HG02798 (cell line): Measurements from ENCODE around the gene VCL.

Experiments used
- ATAC-seq: cut with Tn5 transposase; IDR thresholded peaks from one replicate; pipeline ENCODE4 v1.9.1; 2021; ENCODE audit warnings: mild to moderate bottlenecking; ENCODE audit not compliant: unreplicated experiment, poor library complexity

VCL gene

DNA sequence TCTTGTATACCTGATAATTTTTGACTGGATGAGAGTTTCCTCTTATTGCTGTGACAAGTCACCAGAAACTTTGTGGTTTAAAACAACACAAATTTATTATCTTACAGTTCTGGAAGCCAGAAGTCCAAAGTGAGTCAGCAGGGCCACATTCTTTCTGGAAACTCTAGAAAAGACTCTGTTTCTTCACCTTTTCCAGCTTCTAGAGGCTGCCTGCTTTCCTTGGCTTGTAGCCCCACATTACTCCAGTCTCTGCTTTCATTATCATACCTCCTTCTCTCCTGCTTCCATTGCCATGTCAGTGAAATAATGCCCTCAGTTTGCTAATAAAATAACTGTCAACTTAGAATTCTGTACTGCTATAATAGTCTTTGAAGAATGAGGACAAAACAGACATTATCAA, 65.3 kb downstream of the VCL start:
- no peak for ATAC-seq

DNA sequence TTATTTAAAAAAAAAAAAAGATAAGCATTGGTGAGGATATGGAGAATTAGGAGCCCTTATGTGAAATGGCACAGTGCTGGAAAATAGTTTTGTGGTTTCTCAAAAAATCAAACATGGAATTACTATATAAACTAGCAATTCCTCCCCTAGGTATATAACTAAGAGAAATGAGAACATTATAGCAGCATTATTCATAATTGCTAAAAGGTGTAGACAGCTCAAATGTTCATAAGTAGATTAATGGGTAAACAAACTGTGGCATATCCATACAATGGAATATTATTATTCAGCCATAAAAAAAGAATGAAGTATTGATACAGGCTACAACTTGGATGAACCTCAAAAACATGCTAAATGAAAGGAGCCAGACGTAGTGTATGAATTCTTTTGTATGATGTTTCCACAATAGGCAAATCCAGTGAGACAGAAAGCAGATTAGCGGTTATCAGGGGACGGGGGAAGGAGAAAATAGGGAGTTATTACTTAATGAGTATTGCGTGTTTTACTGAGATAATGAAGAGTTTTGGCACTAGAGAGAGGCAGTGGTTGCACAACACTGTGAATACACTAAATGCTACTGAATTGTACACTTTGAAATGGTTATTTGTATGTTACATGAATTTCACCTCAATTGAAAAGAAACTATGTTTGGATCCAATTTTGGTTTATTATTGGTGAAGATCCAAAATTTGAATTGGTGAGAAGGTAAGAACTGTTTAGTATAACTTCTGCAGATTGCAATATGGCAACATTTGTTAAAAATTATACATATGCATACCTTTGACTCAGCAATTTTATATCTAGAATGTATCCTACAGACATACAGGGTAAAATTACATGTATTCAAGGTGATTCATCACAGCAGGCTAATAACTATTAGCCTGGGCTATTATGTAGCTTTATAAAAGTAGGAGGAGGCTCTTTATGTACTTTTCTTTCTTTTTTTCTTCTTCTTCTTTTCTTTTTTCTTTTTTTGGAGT, 69.7 kb downstream of the VCL start:
- no peak for ATAC-seq

GRCh38 chr10:74071157-74071556, 73.2 kb downstream of the VCL start:
- no peak for ATAC-seq

- no peak for ATAC-seq
Measured at GRCh38 chr10:74072503-74072902, 74.6 kb downstream of the VCL start.

GRCh38 chr10:74075906-74076305, 78.0 kb downstream of the VCL start:
- ATAC-seq: no peak

GRCh38 chr10:74076961-74077360, 79.0 kb downstream of the VCL start:
- ATAC-seq: no peak

GRCh38 chr10:74077416-74077815, 79.5 kb downstream of the VCL start:
- ATAC-seq: no peak

- ATAC-seq: no peak
Measured at GRCh38 chr10:74078037-74078436, 80.1 kb downstream of the VCL start.

GRCh38 chr10:74079028-74079935, 81.4 kb downstream of the VCL start:
- ATAC-seq: no peak

DNA sequence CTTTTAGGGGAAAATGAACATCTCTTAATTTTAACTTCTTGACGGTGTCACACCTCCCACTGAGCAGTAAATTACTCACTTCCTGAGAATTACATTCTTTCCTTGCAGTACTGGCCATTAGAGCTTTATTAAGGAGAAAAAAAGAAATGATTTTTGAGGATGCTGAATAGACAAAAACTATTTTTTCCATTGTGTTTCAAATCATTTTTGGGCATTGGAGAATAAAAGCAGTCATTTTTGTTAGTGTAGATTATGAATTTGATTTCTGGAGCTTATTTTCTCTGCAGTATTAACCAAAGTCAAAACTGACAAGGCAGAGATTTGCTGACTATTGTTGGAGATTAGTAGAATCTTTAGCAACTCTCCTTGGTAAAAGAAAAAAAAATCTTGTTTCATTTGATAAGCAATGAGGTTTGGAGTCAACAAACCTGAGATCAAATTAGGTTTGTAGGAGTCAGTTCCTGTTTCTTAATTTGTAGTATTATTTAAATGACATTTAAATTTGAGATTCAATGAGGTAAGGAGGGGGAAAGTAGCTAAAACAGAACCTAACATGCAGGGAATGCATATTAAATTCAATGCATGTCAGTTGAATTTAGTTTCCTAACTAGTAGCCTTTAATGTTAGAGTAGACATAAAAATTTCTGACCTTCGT, 82.1 kb downstream of the VCL start:
- ATAC-seq: no peak

DNA sequence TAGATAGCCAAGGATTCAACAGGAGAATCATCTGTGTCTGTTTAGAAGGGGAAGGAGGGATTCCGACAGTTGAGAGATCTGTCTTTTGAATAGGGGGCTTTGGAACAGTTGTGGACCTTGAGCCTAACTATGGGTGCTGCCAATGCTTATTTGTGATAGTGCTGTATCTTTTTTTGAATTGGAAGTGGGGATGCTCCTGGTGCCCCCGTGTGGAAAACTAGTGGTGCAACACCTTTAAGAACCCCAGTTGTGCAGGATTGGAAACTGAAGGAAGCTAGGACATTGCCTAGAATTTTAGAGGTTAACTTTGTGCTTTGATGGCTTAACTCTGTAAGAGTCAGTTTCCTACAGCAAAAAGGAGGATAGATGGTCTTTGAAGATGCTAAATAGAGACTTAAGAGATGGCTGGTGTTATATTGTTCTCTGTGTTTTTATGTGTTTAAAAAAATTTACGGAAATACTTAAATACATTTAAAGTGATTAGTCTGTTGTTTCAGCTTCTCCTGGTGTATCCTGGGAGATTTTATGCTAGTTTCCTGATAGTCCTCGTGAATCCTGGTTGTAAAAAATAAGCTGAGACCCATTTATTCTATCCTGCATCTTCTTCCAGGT, 83.4 kb downstream of the VCL start:
- no peak for ATAC-seq

GRCh38 chr10:74081941-74082718, 84.2 kb downstream of the VCL start:
- ATAC-seq: no peak

- ATAC-seq: no peak
Measured at GRCh38 chr10:74083304-74083703, 85.4 kb downstream of the VCL start.

DNA sequence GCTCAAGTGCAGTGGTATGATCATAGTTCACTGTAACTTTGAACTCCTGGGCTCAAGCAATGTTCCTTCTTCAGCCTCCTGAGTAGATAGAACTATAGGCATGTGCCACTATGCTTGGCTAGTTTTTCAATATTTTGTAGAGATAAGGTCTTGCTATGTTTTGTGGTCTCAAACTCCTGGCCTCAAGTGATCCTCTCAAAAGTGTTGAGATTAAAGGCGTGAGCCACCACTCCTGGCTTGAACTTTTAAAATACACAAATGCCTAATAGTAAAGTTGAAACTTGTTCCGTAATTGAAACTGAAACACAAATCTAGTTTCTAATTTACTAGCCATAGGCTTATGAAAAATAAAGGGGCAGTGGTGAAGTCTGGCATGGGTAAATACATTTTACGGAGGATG, 87.0 kb downstream of the VCL start:
- peak; percentile 70 for ATAC-seq

DNA sequence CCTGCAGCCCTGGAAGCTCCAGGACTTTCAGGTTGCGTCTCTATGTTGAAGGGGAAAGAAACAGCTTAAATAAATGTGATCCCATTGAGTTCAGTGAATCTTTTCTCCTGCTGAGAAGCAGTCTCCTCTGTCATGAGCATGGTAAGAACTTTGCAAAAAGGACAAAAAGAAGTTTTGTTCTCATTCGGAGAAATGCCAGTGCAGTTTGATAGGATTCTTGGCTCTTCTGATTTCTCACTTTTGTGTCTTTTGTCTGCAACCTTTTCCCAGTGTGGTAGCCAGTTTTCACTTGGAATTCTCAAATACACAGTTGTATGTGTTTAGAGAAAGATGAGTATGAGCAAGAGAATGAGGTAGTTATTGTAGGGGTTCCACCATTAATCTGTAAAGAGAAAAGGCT, 88.4 kb downstream of the VCL start:
- no peak for ATAC-seq

DNA sequence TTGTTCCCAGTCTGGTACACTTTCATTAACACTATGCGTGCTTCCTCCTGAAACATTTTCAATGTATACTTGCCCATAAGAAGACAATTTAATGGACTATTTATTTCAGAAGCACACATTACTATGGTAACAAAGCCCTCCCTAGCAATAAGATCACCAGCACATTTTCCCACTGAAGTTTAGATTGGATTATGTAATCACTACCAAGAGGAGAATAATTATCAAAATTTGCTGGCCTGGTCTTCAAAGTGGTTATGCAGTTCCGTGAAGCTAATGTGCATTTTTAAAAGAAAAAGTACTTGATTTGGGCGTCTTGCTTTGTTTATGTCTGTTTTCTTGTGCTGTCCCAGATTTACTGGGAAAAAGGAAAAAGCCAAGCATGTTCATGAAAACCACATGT, 90.8 kb downstream of the VCL start:
- no peak for ATAC-seq

- ATAC-seq: no peak
Measured at GRCh38 chr10:74092372-74092771, 94.5 kb downstream of the VCL start.

DNA sequence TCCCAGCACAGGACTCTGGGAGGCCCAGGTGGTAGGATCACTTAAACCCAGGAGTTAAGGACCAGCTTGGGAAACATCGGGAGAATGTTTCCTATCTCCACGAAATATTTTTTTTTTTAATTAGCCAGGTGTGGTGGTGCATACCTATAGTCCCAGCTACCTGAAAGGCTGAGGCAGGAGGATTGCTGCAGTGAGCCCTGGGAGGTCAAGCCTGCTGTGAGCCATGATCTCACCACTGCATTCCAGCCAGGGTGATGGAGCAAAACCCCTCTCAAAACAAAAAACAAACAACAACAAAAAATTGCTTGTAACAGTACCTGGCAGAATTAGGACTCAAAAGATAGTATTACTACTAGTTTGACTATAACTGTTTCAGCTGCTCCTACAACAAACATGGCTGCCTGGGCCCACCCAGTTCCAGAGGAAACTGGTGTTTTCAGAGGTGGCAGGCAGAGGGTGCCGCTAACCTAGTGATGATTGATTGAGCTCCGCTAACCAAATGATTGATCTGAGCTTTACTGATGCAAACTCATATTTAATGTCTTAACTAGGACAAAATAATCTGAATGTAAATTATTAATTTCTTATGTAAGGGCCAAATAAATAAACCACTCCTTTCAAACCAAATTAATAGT, 95.7 kb downstream of the VCL start:
- ATAC-seq: no peak

GRCh38 chr10:74094231-74094630, 96.3 kb downstream of the VCL start:
- ATAC-seq: no peak
